ENCODE data around the gene THAP11.
"Not testable (repeated sequence)": the region's sequence is repeated elsewhere in the genome, so short reads cannot be mapped to it uniquely, and the experiment has no call there.

THAP11 gene

GRCh38 chr16:67837811-67838210, 4.3 kb upstream of the THAP11 start:
- no peak for DNase-seq

DNA sequence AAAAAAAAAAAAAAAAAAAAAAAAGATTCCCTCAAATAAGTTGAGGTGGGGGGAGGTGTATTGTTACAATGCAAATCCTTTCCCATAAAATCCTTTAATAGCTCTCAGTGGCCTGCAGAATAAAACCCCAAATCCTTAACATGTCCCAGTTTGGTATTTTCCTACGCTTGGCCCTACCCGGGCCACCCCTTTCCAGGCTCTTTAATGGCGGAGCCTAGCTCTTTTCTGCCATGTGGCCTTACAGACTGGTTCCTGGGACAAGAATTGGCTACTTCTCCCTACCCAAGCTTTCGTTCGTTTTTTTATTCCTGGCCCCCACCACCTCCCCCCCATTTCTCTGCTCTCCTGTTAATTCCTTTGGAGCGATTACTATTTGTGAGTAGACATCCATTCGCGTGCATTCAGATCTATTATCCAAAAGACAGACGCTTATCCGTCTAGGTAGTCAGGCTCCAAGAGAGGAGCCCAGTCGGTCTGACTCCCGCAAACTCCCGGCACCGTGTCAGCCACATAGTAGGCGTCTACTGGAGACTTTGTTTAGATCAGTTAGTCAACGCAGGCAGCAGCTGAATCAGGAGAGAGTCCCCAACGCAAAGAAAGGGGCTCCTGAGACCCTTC, 813 bp upstream of the THAP11 start:
- DNase-seq: no peak

DNA sequence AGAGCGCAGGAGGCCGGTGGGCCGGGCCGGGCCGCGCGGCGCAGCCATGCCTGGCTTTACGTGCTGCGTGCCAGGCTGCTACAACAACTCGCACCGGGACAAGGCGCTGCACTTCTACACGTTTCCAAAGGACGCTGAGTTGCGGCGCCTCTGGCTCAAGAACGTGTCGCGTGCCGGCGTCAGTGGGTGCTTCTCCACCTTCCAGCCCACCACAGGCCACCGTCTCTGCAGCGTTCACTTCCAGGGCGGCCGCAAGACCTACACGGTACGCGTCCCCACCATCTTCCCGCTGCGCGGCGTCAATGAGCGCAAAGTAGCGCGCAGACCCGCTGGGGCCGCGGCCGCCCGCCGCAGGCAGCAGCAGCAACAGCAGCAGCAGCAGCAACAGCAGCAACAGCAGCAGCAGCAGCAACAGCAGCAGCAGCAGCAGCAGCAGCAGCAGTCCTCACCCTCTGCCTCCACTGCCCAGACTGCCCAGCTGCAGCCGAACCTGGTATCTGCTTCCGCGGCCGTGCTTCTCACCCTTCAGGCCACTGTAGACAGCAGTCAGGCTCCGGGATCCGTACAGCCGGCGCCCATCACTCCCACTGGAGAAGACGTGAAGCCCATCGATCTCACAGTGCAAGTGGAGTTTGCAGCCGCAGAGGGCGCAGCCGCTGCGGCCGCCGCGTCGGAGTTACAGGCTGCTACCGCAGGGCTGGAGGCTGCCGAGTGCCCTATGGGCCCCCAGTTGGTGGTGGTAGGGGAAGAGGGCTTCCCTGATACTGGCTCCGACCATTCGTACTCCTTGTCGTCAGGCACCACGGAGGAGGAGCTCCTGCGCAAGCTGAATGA, 606 bp downstream of the THAP11 start:
- peak; percentile 53 for DNase-seq

DNA sequence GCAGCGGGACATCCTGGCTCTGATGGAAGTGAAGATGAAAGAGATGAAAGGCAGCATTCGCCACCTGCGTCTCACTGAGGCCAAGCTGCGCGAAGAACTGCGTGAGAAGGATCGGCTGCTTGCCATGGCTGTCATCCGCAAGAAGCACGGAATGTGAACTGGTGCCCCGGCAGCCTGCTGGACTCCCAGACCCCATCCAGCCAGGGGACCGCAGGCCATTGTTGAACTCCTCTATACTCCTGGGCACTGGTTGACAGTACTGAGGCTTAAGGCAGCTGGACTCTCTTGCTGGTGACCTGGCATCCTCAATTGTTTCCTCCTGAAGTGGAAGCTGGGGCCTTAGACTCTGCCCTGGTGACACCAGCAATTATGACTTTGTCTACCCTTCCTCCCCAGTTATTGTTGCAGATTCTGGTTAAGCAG, 1.2 kb downstream of the THAP11 start:
- no peak for DNase-seq

GRCh38 chr16:67844497-67844896, 2.4 kb downstream of the THAP11 start:
- no peak for DNase-seq

DNA sequence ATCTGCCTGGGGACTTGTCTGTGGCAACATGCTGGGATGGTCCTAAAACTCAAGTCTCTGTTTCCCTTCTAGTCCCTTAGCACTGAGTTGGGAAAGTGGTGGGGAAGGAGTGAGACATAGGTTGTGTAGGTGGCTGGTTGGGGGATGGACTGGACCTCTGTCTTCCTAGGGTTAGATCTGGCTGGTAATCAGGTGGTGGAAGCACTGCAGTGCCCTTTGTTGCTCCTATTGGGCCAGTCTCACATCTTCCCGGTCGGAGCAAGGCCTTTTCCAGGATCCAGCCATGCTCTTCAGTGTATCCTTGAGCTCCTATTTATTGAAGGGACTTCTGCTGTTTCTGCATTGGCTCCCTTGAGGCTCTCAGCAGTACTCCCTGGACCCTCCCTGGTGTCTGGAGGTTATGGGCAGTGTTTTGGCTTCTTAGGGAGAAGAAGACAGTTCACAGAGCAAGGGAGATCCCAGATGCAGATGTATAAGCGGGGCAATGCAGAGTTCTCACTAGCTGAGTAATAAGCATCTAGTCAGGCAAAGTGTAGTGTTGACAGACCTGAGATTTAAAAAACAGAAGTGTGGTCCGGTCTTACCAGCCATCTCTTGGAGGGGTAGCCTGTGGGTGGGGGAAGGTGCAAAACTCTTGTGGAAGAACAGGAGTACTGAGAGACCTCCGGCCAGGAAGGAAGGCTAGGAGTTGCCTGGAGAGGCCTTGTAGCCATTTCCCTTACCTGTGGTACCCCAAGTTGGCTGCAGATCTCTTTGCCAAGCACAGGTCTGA, 3.4 kb downstream of the THAP11 start:
- no peak for DNase-seq

GRCh38 chr16:67846063-67846319, 3.9 kb downstream of the THAP11 start:
- DNase-seq: no peak

DNA sequence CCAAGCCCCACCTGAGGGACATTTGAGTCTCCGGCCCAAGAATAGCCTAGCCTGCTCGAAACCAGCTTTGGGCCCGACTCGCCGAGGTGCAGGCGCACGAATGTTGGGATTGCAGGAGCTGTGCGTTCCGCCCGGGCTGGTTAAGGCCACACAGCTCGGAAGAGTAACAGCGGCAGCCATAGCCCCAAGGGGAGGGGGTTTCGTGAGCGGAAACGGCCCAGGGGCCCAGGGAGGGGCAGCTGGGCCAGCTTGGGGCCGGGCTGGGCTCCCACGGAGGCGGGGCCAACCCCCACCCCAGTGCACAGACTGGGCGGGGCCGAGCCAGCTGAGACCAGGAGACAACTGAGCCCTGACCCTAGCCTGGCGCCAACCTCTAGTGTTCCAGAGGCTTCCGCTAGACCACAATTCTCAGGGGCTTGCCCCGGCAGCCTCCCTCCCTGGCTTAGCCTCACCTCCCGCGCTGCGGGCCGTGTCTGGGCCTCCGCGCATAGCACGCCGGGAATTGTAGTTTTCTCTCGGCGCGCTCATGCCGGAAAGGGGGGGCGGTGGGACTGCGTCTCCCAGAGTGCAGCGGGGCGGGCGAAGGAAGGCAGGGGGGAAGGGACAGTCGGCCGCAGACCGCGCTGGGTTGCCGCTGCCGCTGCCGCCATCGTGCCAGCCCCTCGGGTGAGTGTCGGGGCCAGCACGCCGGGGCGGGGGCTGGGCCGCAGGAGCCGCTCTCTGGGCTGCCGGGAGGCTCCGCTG, 4.4 kb downstream of the THAP11 start, which contains the start of gene NUTF2:
Gene NUTF2, plus strand, starts transcription at position 614 of the 744 bp plus-strand sequence. CDS start 18,198 bp downstream, outside the sequence.
- DNase-seq: peak; percentile 94

- DNase-seq: no peak
These were observed 5.1 kb downstream of the THAP11 start, which contains the start of gene CENPT for GRCh38 chr16:67847064-67847861. Gene CENPT, minus strand, starts transcription at chr16:67847693. Its CDS starts 13,834 bp downstream, at chr16:67833859.

- no peak for DNase-seq
These were observed 6.0 kb downstream of the THAP11 start for GRCh38 chr16:67848118-67848517.

DNA sequence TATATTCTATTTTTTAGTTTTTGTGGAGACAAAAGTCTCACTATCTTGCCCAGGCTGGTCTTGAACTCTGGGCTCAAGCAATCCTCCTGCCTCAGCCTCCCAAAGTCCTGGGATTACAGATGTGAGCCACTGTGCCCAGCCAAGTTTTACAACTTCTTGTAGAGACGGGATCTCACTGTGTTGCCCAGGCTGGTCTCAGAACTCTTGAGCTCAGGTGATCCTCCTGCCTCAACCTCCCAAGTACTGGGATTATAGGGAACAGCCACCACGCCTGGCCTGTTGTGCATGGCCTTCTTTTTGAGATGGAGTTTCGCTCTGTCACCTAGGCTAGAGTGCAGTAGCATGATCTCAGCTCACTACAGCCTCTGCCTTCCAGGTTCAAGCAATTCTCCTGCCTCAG, 11.6 kb downstream of the THAP11 start:
- DNase-seq: no peak

DNA sequence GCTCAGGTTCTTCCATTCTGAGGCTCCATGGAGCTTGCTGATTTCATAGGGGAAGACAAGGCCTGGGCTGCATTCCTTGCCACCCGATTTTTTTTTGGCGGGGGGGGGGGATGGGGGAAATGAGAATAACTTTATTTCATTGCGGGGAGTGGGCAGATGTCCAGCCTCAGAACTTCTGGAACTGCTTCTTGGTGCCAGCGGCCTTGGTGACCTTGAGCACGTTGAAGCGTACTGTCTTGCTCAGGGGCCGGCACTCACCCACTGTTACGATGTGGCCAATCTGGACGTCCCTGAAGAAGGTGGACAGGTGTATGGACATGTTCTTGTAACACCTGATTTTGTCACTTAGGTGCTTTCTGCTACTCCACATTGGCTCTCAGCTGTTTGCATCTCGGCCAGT, 13.7 kb downstream of the THAP11 start:
- no peak for DNase-seq

DNA sequence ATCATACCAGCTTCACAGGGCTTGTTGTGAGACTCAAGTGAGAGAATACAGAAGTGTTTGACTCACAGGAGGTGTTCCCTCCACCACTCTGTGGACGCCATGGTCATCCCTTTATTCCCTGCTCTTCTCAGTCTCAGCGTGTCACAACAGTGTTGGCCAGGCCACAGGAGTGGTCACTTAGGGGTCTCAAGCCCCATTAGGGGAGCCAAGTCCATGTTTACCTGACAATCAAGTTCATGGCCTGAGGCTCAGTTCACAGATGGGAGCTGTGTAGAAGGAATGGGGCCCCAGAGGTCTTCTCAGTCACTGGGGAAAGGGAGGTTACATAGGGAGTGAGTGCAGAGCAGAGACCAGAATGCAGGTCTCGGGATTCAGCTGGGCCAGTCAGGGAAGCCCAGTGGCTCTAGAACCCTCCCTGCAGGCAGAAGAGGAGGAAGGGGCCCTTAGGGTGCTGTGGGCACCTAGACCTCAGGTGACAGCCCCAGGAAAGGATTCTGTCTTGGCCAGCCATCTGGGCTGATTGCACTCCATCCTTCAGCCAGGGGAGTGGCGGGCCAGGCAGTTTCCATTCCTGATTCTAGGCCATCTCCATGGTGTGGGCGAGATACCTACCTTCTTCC, 14.9 kb downstream of the THAP11 start:
- no peak for DNase-seq

- DNase-seq: peak; percentile 44
These were observed 15.6 kb downstream of the THAP11 start for GRCh38 chr16:67857547-67858233.

DNA sequence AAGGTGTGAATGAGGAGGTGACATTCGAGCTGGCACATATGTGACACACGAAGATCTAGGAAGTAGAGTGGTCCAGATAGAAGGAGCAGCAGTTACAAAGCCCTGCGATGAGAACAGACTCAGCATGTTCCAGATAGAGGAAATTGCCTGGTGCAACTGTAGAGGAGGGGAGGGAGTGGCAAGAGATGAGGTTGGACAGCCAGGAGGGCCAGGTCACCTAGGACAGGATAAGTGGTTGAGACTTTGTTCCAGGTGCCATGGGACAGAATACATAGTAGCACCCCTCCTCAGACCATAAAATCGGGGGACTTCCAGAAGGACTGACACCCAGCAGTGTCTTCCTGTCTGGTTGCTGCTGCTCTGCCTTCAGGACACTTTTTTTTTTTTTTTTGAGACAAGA, 16.4 kb downstream of the THAP11 start:
- DNase-seq: no peak

GRCh38 chr16:67860589-67861398, 18.7 kb downstream of the THAP11 start:
- no peak for DNase-seq

DNA sequence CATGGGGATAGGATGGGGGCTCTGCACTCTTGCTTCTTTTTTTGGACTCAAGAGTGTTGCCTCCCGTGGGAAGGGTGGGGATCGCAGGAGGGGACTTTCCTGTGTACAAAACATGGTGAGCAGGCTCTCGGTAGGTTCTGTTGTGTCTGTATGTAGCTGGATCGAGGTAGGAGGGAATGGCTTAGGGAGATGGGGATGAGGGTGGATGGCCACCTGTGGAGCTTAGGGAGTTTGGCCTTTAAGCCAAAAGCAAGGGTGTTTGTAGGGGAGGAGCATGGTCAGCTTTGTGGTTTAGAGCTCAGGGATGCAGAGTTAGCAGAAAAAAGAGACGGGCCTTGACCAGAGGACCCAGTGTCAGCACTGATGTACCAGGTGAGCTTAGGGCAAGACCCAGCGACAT, 19.8 kb downstream of the THAP11 start:
- no peak for DNase-seq

GRCh38 chr16:67862623-67863583, 20.8 kb downstream of the THAP11 start:
- DNase-seq: no peak

DNA sequence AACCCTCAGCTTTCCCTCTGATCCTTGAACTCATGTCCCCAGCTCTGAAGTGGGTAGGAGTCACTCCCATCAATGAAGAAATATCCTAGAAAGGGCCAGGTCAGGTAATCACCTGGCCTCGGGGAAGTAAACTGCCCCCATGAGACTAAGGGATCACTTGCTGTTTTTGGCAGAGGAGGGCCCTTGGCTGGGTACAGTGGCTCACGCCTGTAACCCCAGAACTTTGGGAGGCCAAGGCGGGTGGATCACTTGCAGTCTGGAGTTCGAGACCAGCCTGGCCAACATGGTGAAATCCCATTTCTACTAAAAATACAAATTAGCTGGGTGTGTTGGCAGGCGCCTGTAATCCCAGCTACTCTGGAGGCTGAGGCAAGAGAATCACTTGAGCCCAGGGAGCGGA, 21.9 kb downstream of the THAP11 start:
- DNase-seq: not testable (repeated sequence)

Measured in CD4-positive, alpha-beta T cell treated with Interferon gamma for 1 hour (primary cell).